DMS153 treated with DMSO at 0.1 percent for 48 hours (cell line): ENCODE data around the gene REN.

Experiments
- DNase-seq: peaks from one replicate; lab custom pipeline; 2025; ENCODE audit not compliant: unreplicated experiment; lab: John Stamatoyannopoulos, UW

REN gene

GRCh38 chr1:204154568-204155255 lies 11.4 kb downstream of the REN start:
- DNase-seq, result peak; percentile 43

- no peak for DNase-seq
Observed at GRCh38 chr1:204153667-204154066, 12.5 kb downstream of the REN start.

DNA sequence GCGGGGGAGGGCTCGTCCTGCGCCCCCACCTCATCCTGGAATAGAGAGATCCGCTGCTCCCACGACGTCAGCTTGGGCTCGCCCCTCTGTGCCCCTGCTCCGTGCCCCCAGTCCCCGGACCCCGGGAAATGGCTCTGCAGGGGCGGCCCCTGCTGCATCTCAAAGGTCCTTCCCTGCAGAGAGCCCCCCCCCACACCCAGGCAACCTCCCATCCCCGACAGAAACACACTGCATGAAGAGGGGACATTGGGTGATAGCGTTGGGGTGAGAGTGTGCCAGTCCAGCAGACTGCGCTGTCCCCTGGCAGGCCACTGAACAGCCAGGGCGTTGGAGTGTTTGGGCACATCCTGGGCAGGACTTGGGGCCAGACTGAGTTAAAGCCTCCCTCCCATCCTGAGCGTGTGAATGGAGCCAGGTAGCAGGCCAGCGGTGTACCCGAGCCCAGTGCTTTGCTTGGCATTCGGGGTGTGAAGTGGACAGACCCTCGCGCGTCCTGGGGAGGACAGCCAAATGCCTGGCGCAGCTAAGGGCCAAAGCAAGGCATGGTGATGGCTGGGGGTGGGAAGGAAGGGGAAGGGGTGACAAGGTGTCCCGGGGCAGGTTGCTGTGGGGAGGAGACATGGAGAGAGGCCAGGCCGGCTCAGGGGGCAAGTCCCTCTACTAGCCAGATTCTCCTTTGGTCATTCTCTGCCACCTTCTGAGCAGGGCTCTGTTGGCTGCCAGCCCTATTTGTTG lies 13.7 kb downstream of the REN start:
- DNase-seq, result no peak

DNA sequence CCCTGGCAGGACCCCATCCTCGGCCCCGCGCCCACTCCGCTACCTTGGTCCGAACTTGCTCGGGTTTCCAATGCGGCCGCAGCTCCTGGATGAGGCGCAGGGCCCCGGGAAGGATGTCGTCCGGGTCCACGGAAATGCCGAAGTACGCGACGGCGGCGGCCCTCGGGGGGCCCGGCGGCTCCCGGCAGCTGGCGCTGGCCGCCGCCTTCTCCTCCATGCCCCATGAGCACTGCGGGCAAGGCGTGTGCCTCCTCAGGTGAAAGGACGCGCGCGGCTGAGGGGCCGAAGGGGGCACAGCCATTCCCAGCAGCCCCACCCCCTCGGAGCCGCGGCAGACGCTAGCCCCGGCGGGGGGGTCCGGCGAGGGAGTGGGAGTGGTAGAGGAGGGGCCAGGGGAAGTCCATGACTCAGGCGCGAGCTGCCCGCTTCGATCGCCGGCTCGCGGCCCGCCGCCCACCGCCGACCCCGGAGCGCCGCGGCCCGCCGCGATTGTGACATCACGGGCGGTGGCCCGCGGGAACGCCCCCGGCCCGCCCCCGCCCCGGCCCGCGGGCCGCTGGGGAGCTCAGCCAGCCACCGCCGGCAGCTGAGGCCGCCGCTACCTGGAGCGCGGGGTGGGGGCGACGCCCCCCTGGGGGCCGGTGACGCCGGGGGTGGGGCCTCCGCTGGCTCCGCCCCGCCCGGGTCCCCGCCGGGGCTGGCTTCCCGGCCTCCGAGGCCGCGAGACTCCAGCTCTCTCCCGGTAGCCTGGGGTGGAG lies 14.4 kb downstream of the REN start, which contains the start of gene ETNK2:
TSS of gene ETNK2 (minus strand) at position 493 of the 758 bp plus-strand sequence. CDS start at position 301, 192 bp downstream.
- peak; percentile 64 for DNase-seq

DNA sequence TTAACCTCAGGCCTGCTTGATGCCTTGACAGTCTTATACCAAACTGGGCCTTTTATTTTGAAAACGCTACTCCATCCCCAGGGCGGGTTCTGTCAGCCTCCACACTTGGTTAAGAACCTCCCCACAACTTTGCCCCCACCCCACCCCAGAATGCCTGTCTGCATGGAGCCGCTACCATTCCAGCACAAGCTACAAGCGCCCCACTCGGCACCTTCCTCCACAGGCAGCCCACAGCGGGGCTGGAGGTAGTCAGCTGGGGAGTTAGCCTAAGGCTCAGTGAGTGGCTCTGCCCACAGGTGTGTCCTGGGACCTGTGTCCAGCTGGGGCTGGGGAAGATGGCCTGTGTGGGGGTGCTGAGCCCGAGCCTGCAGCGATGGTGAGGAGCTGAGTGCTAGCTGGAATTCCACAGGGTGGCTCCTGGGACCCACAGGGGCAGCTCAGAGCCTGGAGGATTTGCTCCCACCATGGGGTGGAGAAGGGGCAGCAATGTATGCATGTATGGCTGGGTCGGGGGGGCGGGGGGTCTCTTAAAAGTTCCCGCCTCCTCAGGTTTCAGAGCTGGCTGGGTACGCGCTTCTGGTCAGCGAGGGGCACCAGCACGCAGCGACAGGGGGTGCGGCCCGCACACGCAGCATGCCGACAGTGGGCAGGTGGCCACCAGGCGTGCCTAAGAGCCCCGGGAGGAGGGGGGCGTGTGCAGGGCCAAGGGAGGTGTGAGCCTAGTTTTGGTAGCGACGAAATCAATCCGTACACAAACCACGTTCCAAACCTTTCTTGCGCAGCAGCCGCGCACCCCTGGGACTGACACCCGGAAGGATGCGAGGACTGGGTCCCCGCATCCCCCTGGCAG lies 15.2 kb downstream of the REN start:
- DNase-seq, result no peak

- DNase-seq, result no peak
Observed at GRCh38 chr1:204149635-204150565, 16.2 kb downstream of the REN start.

DNA sequence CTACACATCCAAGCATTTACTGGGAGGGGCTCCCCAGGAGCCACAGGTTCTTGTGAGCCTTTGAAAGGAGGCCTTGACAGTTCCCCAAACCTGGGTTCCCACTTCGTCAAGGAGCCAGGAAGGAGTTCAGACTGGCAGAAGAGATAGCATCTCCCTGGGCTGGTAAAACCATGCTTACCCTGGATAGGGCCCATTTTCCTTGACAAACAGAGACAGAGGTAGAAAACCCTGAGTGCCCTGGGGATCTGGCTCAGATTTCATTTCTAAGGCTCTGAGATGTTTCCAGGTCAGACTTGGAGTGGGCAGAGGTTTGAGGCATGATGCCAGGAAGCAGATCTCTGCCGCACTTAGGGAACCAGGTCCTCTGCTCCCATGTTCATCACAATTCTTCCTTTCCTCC lies 17.0 kb downstream of the REN start:
- no peak for DNase-seq

DNA sequence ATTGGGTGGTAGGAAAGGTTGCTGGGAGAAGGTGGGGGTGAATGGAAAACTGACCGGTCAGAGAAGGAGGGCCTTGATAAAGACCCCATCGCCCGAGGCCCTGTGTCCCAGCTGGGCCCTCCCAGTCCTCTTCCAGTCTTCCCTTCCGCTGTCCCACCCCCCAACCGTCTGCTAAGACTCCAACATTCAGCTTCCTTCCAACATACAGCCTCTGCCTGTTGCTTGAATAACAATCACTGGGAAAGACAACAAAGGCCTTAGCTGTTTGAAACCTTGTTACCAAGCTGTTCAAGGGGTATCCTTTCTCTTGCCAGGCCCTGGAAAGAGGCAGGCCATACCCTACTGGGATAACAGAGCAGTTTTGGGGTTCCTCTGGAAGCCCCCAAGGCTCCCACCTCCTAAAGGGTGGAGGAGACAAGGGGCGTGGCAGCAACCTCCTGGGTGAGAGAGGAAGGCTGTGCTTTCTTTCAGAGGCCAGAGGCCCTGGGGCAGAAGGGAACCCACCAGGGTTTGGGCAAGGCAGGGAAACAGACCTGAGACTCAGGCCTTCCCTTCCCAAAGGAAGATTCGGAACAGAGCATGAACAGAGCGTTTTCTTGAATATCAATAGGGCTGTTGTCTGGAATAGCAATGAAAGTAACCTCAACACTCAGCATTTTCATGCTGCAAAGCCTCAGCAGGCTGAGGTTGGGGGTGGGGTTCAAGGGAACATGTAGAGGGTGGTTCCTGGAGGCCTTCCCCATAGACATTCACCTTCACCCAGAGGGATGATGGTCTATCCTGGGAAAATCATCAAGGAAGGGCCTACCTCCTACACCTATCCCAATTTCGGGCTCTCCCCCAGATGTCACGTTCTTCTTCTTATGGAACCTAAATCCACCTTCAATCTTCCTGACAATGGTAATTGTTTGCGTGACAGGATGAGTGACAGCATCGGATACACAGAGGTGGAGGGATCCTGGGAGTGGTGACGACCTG lies 18.4 kb downstream of the REN start:
- DNase-seq, result no peak

- DNase-seq, result no peak
Observed at GRCh38 chr1:204146965-204147364, 19.2 kb downstream of the REN start.

- no peak for DNase-seq
Observed at GRCh38 chr1:204146309-204146708, 19.8 kb downstream of the REN start.

- no peak for DNase-seq
Observed at GRCh38 chr1:204145033-204145504, 21.1 kb downstream of the REN start.

GRCh38 chr1:204143276-204144041 lies 22.7 kb downstream of the REN start:
- no peak for DNase-seq

GRCh38 chr1:204142032-204142974 lies 23.8 kb downstream of the REN start:
- no peak for DNase-seq

DNA sequence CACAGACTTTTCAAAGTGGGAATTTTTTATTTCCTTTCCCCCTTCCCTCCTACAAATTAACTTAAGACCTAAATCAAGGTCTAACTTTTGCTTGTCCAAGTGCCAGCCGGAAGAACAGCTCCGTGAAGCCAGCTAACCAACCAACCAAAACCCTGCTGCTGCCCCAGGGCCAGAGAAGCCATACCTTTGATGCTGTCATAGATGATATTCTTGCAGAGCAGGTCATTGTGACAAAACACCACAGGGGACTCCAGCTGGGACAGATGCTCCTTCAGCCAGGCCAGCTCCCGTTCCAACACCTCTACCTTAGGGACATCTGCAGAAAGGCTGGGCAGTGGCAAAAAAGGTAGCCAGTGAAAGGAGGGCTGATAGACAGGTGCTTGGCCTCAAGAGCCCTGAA lies 25.0 kb downstream of the REN start:
- no peak for DNase-seq

DNA sequence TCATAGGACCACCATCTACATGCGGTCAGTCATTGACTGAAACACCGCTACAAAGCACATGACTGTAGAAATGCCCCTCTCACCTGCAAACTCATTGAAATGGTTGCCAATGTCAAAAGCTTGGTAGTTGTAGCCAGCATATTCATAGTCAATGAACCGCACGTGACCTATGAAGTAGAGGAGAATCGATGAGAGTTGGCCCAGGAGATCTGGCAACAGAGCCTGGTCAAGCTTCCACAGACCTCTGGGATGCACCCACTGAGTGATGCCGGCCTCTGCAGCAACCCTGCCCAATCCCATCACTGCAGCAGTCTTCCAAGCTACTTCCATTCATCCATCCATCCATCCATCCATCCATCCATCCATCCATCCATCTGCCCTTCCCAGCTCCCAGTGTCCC lies 26.2 kb downstream of the REN start:
- DNase-seq, result no peak

- no peak for DNase-seq
Observed at GRCh38 chr1:204139088-204139487, 27.0 kb downstream of the REN start.

DNA sequence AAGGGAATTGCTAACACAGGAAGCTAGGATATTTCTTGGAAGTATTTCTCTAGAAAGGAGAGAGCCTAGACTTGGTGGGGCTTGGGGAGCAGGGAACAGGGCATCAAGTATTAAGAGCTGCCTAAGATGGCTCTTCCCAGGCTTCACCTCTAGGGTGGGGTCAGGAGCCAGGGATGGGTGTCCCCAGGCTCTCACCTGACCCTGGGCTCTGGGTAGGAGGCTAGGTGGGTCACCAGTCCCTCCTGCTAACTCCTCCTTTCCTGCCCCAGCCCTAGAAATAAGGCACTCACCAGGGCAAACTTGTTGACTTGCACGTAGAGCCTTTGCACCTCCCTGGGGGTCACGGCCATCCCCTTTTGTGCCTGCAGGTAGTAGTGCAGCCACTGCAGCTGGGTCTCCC lies 29.3 kb downstream of the REN start:
- DNase-seq, result no peak
